ENCODE results near the gene RAD51. TPM values are rescaled to one million over a fixed set of nuclear protein-coding genes. Genes with fewer than 3 reads are reported as not detected.

RAD51 gene
- total RNA-seq, 1 experiment from 2014 or later = 20.9 TPM

DNA sequence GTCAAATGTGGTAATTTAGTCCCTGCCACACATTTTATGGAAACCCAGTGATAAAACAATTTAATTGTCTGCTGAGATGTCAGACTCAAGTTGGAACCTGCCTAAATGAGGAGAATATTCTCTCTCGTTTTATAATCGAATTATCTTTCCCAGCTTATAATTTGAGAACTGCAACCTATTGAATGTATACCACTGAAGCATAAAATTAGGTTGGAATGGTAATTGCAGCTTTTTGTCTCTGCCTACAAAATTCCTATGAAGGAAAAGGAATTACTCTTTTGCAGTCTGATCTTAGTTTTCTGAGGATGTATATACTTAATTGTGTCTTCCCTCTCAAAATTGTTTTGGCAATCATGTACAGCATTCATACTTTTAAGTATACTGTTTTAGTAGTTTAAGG is 28.9 kb downstream of the RAD51 start:
- no peak overlapping the region for H3K4me2 ChIP-seq (ENCODE audit: low read length)
- DNase-seq (ENCODE audit: low read depth, low spot score) (no peak), ATAC-seq (no peak)
- no peak overlapping the region for H3K9ac ChIP-seq (ENCODE audit: low read length)
- CTCF ChIA-PET = interaction anchor here (0.7 kb wide), 1 partner anchor 11 kb away, joined by 3 read pairs; no protein-coding TSS in a partner anchor
- peaks cover 14 to 23% of the 10 kb centered on the region in 2 experiments for H3K36me3 ChIP-seq (ENCODE audit: control insufficient read depth in 1 of 2, insufficient read depth in 2 of 2, low read length in 2 of 2)
- no peak overlapping the region for H3K4me3 ChIP-seq (replicated peaks in 1 of 2; ENCODE audit: low read depth in 1 of 2, low read length in 2 of 2)
- H3K4me1 ChIP-seq (ENCODE audit: control insufficient read depth in 1 of 2, insufficient read depth in 2 of 2, low read length in 2 of 2) = peaks cover 4 to 11% of the 10 kb centered on the region in 2 experiments; a peak in 3 of 4 replicates
- H3K79me2 ChIP-seq (ENCODE audit: insufficient read depth, low read length) = no peaks in the 10 kb centered on the region
- BruUV-seq (replicated peaks) = no TSS peak
- no peaks in the 10 kb centered on the region for H3K9me2 ChIP-seq (ENCODE audit: insufficient read depth)
- POLR2A ChIA-PET = no interaction called here
- no peak overlapping the region for H3K27ac ChIP-seq (ENCODE audit: low read depth, low read length)
- RAD21 ChIA-PET (ENCODE audit: low non-redundant PET in 1 of 2, low total read pairs in 2 of 2, uncharacterized antibody in 2 of 2, unreplicated experiment in 2 of 2) = no interaction called here
- H3K27me3 ChIP-seq (ENCODE audit: insufficient read depth, low read length) = no peaks in the 10 kb centered on the region
- TF ChIP-seq, protein P1, sequence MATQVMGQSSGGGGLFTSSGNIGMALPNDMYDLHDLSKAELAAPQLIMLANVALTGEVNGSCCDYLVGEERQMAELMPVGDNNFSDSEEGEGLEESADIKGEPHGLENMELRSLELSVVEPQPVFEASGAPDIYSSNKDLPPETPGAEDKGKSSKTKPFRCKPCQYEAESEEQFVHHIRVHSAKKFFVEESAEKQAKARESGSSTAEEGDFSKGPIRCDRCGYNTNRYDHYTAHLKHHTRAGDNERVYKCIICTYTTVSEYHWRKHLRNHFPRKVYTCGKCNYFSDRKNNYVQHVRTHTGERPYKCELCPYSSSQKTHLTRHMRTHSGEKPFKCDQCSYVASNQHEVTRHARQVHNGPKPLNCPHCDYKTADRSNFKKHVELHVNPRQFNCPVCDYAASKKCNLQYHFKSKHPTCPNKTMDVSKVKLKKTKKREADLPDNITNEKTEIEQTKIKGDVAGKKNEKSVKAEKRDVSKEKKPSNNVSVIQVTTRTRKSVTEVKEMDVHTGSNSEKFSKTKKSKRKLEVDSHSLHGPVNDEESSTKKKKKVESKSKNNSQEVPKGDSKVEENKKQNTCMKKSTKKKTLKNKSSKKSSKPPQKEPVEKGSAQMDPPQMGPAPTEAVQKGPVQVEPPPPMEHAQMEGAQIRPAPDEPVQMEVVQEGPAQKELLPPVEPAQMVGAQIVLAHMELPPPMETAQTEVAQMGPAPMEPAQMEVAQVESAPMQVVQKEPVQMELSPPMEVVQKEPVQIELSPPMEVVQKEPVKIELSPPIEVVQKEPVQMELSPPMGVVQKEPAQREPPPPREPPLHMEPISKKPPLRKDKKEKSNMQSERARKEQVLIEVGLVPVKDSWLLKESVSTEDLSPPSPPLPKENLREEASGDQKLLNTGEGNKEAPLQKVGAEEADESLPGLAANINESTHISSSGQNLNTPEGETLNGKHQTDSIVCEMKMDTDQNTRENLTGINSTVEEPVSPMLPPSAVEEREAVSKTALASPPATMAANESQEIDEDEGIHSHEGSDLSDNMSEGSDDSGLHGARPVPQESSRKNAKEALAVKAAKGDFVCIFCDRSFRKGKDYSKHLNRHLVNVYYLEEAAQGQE (IDR thresholded peaks at IDR 0.05; ENCODE audit: low read depth) = no peak
- TF ChIP-seq EGR1 (IDR thresholded peaks at IDR 0.05; ENCODE audit: low read depth) (no peak), CBX3 (IDR thresholded peaks at IDR 0.05; ENCODE audit: low read depth) (no peak), POLR2AphosphoS5 (IDR thresholded peaks at IDR 0.05; ENCODE audit: low read depth, low read length) (no peak), SP1 (IDR thresholded peaks at IDR 0.05; ENCODE audit: low read depth) (no peak), EZH2phosphoT487 (IDR thresholded peaks at IDR 0.05; ENCODE audit: borderline replicate concordance) (no peak), ZFX (IDR thresholded peaks at IDR 0.05) (no peak), JUND (IDR thresholded peaks at IDR 0.05) (no peak), TCF7L2 (IDR thresholded peaks at IDR 0.05; ENCODE audit: borderline replicate concordance, extremely low read depth, insufficient read depth, insufficient read length) (no peak), CEBPB (IDR thresholded peaks at IDR 0.05; ENCODE audit: low read depth) (no peak), YY1 (IDR thresholded peaks at IDR 0.05; ENCODE audit: extremely low read depth, insufficient replicate concordance, low read depth, low read length) (no peak), SIN3A (IDR thresholded peaks at IDR 0.05; ENCODE audit: low read depth) (no peak), EZH2 (IDR thresholded peaks at IDR 0.05) (no peak)
- TF ChIP-seq, protein P2, sequence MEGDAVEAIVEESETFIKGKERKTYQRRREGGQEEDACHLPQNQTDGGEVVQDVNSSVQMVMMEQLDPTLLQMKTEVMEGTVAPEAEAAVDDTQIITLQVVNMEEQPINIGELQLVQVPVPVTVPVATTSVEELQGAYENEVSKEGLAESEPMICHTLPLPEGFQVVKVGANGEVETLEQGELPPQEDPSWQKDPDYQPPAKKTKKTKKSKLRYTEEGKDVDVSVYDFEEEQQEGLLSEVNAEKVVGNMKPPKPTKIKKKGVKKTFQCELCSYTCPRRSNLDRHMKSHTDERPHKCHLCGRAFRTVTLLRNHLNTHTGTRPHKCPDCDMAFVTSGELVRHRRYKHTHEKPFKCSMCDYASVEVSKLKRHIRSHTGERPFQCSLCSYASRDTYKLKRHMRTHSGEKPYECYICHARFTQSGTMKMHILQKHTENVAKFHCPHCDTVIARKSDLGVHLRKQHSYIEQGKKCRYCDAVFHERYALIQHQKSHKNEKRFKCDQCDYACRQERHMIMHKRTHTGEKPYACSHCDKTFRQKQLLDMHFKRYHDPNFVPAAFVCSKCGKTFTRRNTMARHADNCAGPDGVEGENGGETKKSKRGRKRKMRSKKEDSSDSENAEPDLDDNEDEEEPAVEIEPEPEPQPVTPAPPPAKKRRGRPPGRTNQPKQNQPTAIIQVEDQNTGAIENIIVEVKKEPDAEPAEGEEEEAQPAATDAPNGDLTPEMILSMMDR (IDR thresholded peaks at IDR 0.05 in 2 of 3, conservative IDR thresholded peaks at IDR 0.05 in 1 of 3; ENCODE audit: borderline replicate concordance in 1 of 3, insufficient read depth in 1 of 3, low read depth in 2 of 3, low read length in 2 of 3) = no peak
- TF ChIP-seq, protein P3, sequence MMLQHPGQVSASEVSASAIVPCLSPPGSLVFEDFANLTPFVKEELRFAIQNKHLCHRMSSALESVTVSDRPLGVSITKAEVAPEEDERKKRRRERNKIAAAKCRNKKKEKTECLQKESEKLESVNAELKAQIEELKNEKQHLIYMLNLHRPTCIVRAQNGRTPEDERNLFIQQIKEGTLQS (IDR thresholded peaks at IDR 0.05) = no peak
- TF ChIP-seq, protein P4, sequence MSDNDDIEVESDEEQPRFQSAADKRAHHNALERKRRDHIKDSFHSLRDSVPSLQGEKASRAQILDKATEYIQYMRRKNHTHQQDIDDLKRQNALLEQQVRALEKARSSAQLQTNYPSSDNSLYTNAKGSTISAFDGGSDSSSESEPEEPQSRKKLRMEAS (IDR thresholded peaks at IDR 0.05) = no peak
- TF ChIP-seq, protein P5, sequence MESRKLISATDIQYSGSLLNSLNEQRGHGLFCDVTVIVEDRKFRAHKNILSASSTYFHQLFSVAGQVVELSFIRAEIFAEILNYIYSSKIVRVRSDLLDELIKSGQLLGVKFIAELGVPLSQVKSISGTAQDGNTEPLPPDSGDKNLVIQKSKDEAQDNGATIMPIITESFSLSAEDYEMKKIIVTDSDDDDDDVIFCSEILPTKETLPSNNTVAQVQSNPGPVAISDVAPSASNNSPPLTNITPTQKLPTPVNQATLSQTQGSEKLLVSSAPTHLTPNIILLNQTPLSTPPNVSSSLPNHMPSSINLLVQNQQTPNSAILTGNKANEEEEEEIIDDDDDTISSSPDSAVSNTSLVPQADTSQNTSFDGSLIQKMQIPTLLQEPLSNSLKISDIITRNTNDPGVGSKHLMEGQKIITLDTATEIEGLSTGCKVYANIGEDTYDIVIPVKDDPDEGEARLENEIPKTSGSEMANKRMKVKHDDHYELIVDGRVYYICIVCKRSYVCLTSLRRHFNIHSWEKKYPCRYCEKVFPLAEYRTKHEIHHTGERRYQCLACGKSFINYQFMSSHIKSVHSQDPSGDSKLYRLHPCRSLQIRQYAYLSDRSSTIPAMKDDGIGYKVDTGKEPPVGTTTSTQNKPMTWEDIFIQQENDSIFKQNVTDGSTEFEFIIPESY (IDR thresholded peaks at IDR 0.05; ENCODE audit: extremely low read depth, insufficient replicate concordance, low read length) = no peak
- no peak overlapping the region for H2AFZ ChIP-seq (ENCODE audit: low read depth, low read length, poor library complexity, severe bottlenecking)
- H4K20me1 ChIP-seq (ENCODE audit: insufficient read depth) = no peaks in the 10 kb centered on the region
- H3K9me3 ChIP-seq (ENCODE audit: control insufficient read depth in 1 of 2, insufficient read depth in 1 of 2, low read depth in 1 of 2, low read length in 2 of 2) = no peaks in the 10 kb centered on the region
- intact Hi-C loops (cut with micrococcal nuclease) = no loop called here

Measured in HCT116 (cell line).